ENCODE measurements around the gene FBN2.

DNA sequence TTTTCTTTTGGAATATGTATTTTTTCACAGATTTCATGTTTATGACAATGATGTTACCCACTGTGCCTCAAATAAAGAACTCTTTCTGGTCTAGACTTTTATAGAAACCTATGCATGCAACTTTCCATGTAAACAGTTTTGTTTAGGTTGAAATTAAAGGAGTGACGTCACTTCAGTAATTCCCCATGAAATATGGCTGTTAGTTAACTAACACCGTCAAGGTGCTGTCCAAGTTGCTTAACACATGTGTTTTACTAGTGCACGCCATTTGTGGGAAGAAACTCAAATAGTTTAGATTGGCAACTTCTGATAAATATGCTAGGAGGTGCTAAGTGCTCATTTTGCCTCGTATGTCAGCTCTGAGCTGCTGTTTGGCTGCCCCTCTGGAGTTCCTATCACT is 102.2 kb downstream of the FBN2 start:
- no peak for TF ChIP-seq GATA3 (IDR thresholded peaks at IDR 0.05; ENCODE audit: low read depth, low read length)
- no peak for TF ChIP-seq GATA2 (IDR thresholded peaks at IDR 0.05; ENCODE audit: low read depth, low read length)

All from SH-SY5Y (cell line).